Measurements from ENCODE around the gene PROCA1.

- TF ChIP-seq CTCF (conservative IDR thresholded peaks at IDR 0.05; ENCODE audit: low read length) = no peak
- no peak for TF ChIP-seq EZH2phosphoT487 (IDR thresholded peaks at IDR 0.05; ENCODE audit: borderline replicate concordance)
These were observed 25.6 kb upstream of the PROCA1 start for GRCh38 chr17:28737316-28737715.

Measured in Loucy (cell line).